ENCODE measurements around the gene TMEM39B. TPM values are rescaled to one million over a fixed set of nuclear protein-coding genes. Genes with fewer than 3 reads are reported as not detected.
A peak's percentile ranks its signal among the peaks of the same experiment; 100 is the strongest.

The TMEM39B gene
- total RNA-seq, 2 donors from 2014 or later, result 4.4 to 10.2 TPM

DNA sequence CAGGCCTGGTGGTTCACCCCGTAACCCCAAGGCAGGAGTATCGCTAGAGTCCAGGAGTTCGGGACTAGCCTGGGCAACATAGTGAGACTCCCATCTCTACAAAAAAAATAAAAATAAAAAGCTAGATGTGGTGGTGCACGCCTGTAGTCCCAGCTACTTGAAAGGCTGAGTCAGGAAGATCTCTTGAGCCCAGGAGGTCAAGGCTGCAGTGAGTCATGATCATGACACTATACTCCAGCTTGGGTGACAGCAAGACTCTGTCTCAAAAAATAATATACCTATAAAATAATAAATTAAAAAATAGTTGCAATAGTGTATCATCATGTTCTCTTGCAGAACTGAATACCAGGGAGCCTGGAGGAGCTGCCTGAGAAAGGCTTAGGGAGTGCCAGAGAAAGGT, 19.9 kb upstream of the TMEM39B start:
- WGBS, 2 donors, result 94 to 96% methylated on average over 4 of the region's 4 CpGs
- Histone ChIP-seq H3K9me3 (no peaks in the 10 kb centered on the region), H3K27ac (no peak overlapping the region), H3K27me3 (no peaks in the 10 kb centered on the region), H3K4me3 (no peak overlapping the region), H3K4me1 (no peaks in the 10 kb centered on the region), H3K36me3 (replicated peaks in 1 of 2; ENCODE audit: insufficient read depth in 1 of 2, low read depth in 2 of 2) (peaks cover 6 to 7% of the 10 kb centered on the region in 2 donors)
- intact Hi-C loops (cut with DNase I), result no loop called here
- ATAC-seq (no peak), DNase-seq (no peak)
- TF ChIP-seq POLR2A (IDR thresholded peaks at IDR 0.05), result no peak
- TF ChIP-seq, protein P1, sequence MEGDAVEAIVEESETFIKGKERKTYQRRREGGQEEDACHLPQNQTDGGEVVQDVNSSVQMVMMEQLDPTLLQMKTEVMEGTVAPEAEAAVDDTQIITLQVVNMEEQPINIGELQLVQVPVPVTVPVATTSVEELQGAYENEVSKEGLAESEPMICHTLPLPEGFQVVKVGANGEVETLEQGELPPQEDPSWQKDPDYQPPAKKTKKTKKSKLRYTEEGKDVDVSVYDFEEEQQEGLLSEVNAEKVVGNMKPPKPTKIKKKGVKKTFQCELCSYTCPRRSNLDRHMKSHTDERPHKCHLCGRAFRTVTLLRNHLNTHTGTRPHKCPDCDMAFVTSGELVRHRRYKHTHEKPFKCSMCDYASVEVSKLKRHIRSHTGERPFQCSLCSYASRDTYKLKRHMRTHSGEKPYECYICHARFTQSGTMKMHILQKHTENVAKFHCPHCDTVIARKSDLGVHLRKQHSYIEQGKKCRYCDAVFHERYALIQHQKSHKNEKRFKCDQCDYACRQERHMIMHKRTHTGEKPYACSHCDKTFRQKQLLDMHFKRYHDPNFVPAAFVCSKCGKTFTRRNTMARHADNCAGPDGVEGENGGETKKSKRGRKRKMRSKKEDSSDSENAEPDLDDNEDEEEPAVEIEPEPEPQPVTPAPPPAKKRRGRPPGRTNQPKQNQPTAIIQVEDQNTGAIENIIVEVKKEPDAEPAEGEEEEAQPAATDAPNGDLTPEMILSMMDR (IDR thresholded peaks at IDR 0.05), result no peak

DNA sequence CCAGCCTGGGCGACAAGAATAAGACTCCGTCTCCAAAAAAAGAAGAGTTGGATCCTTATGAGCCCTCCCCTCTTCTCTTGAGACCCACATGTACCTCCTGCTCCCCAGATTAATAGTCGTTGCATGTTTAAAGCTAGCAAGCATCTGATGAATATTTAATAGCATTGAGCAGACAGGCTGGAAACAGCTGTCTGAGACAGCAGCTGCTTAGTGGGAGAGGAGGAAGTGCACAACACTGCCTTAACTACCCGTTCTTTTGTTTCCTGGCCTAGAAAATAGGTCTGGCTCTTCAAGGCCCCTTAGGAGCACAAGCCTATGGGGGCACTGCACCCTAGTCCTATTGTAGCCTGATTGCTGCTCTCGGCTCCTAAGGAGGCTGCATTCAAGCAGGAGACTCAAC, 17.3 kb upstream of the TMEM39B start:
- H3K9me3 ChIP-seq, result no peaks in the 10 kb centered on the region
- no peak overlapping the region for H3K4me3 ChIP-seq
- no peak overlapping the region for H3K27ac ChIP-seq
- TF ChIP-seq POLR2A (IDR thresholded peaks at IDR 0.05), result no peak
- TF ChIP-seq, protein P1 (IDR thresholded peaks at IDR 0.05), result no peak
- no peak for DNase-seq
- intact Hi-C loops (cut with DNase I), result no loop called here
- 90 to 92% methylated on average over 5 of the region's 5 CpGs for WGBS, 2 donors
- H3K27me3 ChIP-seq, result no peaks in the 10 kb centered on the region
- no peak for ATAC-seq
- H3K4me1 ChIP-seq, result no peaks in the 10 kb centered on the region
- H3K36me3 ChIP-seq (replicated peaks in 1 of 2; ENCODE audit: insufficient read depth in 1 of 2, low read depth in 2 of 2), result peaks cover 6 to 16% of the 10 kb centered on the region in 2 donors

DNA sequence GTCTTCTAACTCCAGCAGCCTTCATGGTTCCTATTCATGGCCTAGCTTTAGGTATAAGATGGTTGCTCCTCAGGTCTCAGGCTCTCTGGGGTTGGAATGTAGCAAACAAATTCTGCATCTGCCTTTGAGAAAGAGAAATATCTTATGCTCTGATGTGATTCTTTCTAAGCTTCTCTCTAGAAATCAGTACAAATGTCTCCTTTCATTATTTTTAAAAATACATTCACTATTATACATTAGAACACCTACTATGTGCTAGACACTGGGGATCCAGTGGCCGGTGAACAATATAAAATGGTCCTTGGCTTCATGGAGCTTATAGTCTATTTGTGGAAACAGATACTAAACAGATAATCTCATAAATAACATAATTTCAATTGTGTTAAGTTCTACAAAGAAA, 16.1 kb upstream of the TMEM39B start:
- Histone ChIP-seq H3K4me1 (no peaks in the 10 kb centered on the region), H3K36me3 (replicated peaks in 1 of 2; ENCODE audit: insufficient read depth in 1 of 2, low read depth in 2 of 2) (peaks cover 12 to 21% of the 10 kb centered on the region in 2 donors), H3K4me3 (no peak overlapping the region), H3K27ac (no peak overlapping the region), H3K9me3 (no peaks in the 10 kb centered on the region), H3K27me3 (no peaks in the 10 kb centered on the region)
- no peak for TF ChIP-seq POLR2A (IDR thresholded peaks at IDR 0.05)
- TF ChIP-seq, protein P1 (IDR thresholded peaks at IDR 0.05), result no peak
- no peak for ATAC-seq
- intact Hi-C loops (cut with DNase I), result no loop called here
- DNase-seq, result no peak
- WGBS, 2 donors, result 86 to 94% methylated on average over 1 of the region's 1 CpG

DNA sequence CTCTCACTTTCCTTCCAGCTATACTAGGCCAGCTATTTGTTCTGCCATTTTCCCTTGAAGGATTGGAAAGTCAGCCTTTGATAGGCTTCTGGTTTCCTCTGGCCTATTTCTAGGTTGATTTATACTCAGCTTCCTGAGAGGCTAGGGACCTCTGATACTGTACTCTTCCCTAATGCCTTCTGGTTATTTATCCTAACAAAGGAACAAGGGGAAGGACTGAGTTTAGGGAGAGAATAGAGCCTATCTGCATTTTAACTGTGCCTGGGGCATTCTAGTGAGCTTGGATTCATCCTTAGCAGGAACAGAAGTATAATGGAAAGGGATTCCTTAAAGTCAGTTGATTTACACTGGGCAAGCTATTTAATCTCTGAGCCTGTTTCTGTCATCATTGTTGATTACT, 11.8 kb upstream of the TMEM39B start:
- Histone ChIP-seq H3K36me3 (replicated peaks in 1 of 2; ENCODE audit: insufficient read depth in 1 of 2, low read depth in 2 of 2) (peaks cover 6 to 18% of the 10 kb centered on the region in 2 donors), H3K9me3 (no peaks in the 10 kb centered on the region), H3K27me3 (no peaks in the 10 kb centered on the region), H3K4me1 (peaks cover 11% of the 10 kb centered on the region), H3K4me3 (no peak overlapping the region), H3K27ac (no peak overlapping the region)
- intact Hi-C loops (cut with DNase I), result no loop called here
- DNase-seq (no peak), ATAC-seq (no peak)
- TF ChIP-seq, protein P1 (IDR thresholded peaks at IDR 0.05), result no peak
- no peak for TF ChIP-seq POLR2A (IDR thresholded peaks at IDR 0.05)

DNA sequence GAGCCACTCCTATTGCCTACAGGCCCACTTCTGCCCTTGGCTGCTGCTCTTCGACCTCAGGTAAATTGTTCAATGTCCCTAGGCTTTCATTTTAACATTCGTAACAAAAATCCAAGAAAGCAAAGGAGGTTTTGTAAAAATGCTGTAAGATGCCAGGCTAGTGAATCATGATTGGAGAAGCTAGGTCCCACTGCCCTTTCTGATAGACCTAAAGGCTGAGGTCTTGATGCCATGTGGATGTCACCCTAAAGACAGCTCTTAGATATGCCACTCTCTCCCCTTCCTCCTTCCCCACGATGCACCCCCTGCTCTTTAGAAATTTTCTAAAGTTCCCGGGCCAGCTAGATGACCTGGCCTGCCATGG, 9.9 kb upstream of the TMEM39B start:
- 61 to 69% methylated on average over 4 of the region's 4 CpGs for WGBS, 2 donors
- H3K4me1 ChIP-seq, result peaks cover 17% of the 10 kb centered on the region
- H3K4me3 ChIP-seq, result no peak overlapping the region
- H3K27me3 ChIP-seq, result no peaks in the 10 kb centered on the region
- intact Hi-C loops (cut with DNase I), result no loop called here
- H3K9me3 ChIP-seq, result no peaks in the 10 kb centered on the region
- peaks cover 6 to 14% of the 10 kb centered on the region in 2 donors for H3K36me3 ChIP-seq (replicated peaks in 1 of 2; ENCODE audit: insufficient read depth in 1 of 2, low read depth in 2 of 2)
- TF ChIP-seq POLR2A (IDR thresholded peaks at IDR 0.05), result no peak
- TF ChIP-seq, protein P1 (IDR thresholded peaks at IDR 0.05), result no peak
- peak overlapping the region in 3 of 4 donors; percentile 4 to 35 (median 16) for H3K27ac ChIP-seq
- no peak for ATAC-seq
- DNase-seq, result no peak
